KOPT-K1 (cell line): ENCODE data around the gene OR5D16.
"Not testable (repeated sequence)": the region's sequence is repeated elsewhere in the genome, so short reads cannot be mapped to it uniquely, and the experiment has no call there.

Experiments
- H3K27ac ChIP-seq: fragments of 200-600 bp; sonication (generic); 2 replicates; pipeline ENCODE4 v1.5.1; 2016; ENCODE audit warnings: antibody characterized with exemption, mild to moderate bottlenecking, low read depth, low read length; ENCODE audit not compliant: poor library complexity, severe bottlenecking
- H3K36me3 ChIP-seq: fragments of 200-600 bp; sonication (generic); 2 replicates; pipeline ENCODE4 v1.5.1; 2017; ENCODE audit warnings: antibody characterized with exemption, mild to moderate bottlenecking, low read length, moderate library complexity; ENCODE audit not compliant: insufficient read depth
- H3K9me3 ChIP-seq: fragments of 200-600 bp; sonication (generic); 2 replicates; pipeline ENCODE4 v1.5.1; 2017; ENCODE audit warnings: antibody characterized with exemption, low read length, mild to moderate bottlenecking; ENCODE audit not compliant: insufficient read depth, poor library complexity, severe bottlenecking

OR5D16 gene

GRCh38 chr11:55838452-55838851 lies at the start of gene OR5D16:
Gene OR5D16 (plus strand): TSS chr11:55838752. CDS start chr11:55838752, 0 bp downstream.
- Histone ChIP-seq H3K9me3 (no peaks in the 10 kb centered on the region), H3K36me3 (no peaks in the 10 kb centered on the region)

GRCh38 chr11:55791606-55792005 lies 46.9 kb upstream of the OR5D16 start:
- H3K9me3 ChIP-seq, result no peaks in the 10 kb centered on the region
- no peak overlapping the region for H3K27ac ChIP-seq
- H3K36me3 ChIP-seq, result no peaks in the 10 kb centered on the region

More at GRCh38 chr11:55838452-55838851, at the start of gene OR5D16:
- no peak within 1 kb of the TSS for H3K27ac ChIP-seq

GRCh38 chr11:55793321-55793720 lies 45.2 kb upstream of the OR5D16 start:
- H3K36me3 ChIP-seq, result no peaks in the 10 kb centered on the region
- no peaks in the 10 kb centered on the region for H3K9me3 ChIP-seq
- H3K27ac ChIP-seq, result no peak overlapping the region

- H3K9me3 ChIP-seq, result no peaks in the 10 kb centered on the region
- no peaks in the 10 kb centered on the region for H3K36me3 ChIP-seq
- H3K27ac ChIP-seq, result no peak within 1 kb of the TSS
Observed at GRCh38 chr11:55795256-55795655, 43.3 kb upstream of the OR5D16 start, which contains the start of gene OR5D14. Gene OR5D14 (plus strand): TSS chr11:55795556. CDS start chr11:55795556, 0 bp downstream.

- Histone ChIP-seq H3K27ac (no peak overlapping the region), H3K9me3 (peaks cover 10% of the 10 kb centered on the region), H3K36me3 (no peaks in the 10 kb centered on the region)
Observed at GRCh38 chr11:55806248-55806647, 32.3 kb upstream of the OR5D16 start.

GRCh38 chr11:55811067-55811466 lies 27.5 kb upstream of the OR5D16 start, which contains the start of gene OR5L1:
Gene OR5L1 (plus strand): TSS chr11:55811367. CDS start chr11:55811467, 100 bp downstream.
- peaks cover 4% of the 10 kb centered on the region for H3K9me3 ChIP-seq
- no peaks in the 10 kb centered on the region for H3K36me3 ChIP-seq
- H3K27ac ChIP-seq, result no peak within 1 kb of the TSS

- H3K27ac ChIP-seq, result no peak within 1 kb of the TSS
- H3K9me3 ChIP-seq, result no peaks in the 10 kb centered on the region
- H3K36me3 ChIP-seq, result no peaks in the 10 kb centered on the region
Observed at GRCh38 chr11:55819330-55819729, 19.2 kb upstream of the OR5D16 start, which contains the start of gene OR5D18. Gene OR5D18 (plus strand): TSS chr11:55819630. CDS start chr11:55819630, 0 bp downstream.

- no peaks in the 10 kb centered on the region for H3K9me3 ChIP-seq
- H3K36me3 ChIP-seq, result no peaks in the 10 kb centered on the region
- no peak within 1 kb of the TSS for H3K27ac ChIP-seq
Observed at GRCh38 chr11:55826919-55827318, 11.6 kb upstream of the OR5D16 start, which contains the start of gene OR5L2. Gene OR5L2 (plus strand): TSS chr11:55827219. CDS start chr11:55827219, 0 bp downstream.

GRCh38 chr11:55847453-55847852 lies 8.9 kb downstream of the OR5D16 start:
- H3K9me3 ChIP-seq, result no peaks in the 10 kb centered on the region

GRCh38 chr11:55849037-55849436 lies 10.5 kb downstream of the OR5D16 start:
- no peaks in the 10 kb centered on the region for H3K9me3 ChIP-seq
- H3K27ac ChIP-seq, result no peak overlapping the region
- H3K36me3 ChIP-seq, result no peaks in the 10 kb centered on the region

More at GRCh38 chr11:55847453-55847852, 8.9 kb downstream of the OR5D16 start:
- no peaks in the 10 kb centered on the region for H3K36me3 ChIP-seq
- no peak overlapping the region for H3K27ac ChIP-seq

- H3K9me3 ChIP-seq, result no peaks in the 10 kb centered on the region
- no peak overlapping the region for H3K27ac ChIP-seq
- H3K36me3 ChIP-seq, result no peaks in the 10 kb centered on the region
Observed at GRCh38 chr11:55852141-55852540, 13.6 kb downstream of the OR5D16 start.

- no peak overlapping the region for H3K27ac ChIP-seq
- no peaks in the 10 kb centered on the region for H3K9me3 ChIP-seq
- H3K36me3 ChIP-seq, result no peaks in the 10 kb centered on the region
Observed at GRCh38 chr11:55854704-55855103, 16.2 kb downstream of the OR5D16 start.

GRCh38 chr11:55867354-55867753 lies 28.8 kb downstream of the OR5D16 start:
- H3K36me3 ChIP-seq, H3K9me3 ChIP-seq, H3K27ac ChIP-seq: not testable (repeated sequence)

- not testable (repeated sequence) for H3K9me3 ChIP-seq, H3K27ac ChIP-seq, H3K36me3 ChIP-seq
Observed at GRCh38 chr11:55872731-55873130, 34.2 kb downstream of the OR5D16 start.

- not testable (repeated sequence) for H3K9me3 ChIP-seq, H3K27ac ChIP-seq, H3K36me3 ChIP-seq
Observed at GRCh38 chr11:55873146-55873545, 34.6 kb downstream of the OR5D16 start.

GRCh38 chr11:55882997-55883396 lies 44.4 kb downstream of the OR5D16 start, which contains the start of gene TRIM51:
Gene TRIM51 (plus strand): TSS chr11:55883297. CDS start chr11:55885429, 2,132 bp downstream.
- not testable (repeated sequence) for H3K36me3 ChIP-seq, H3K9me3 ChIP-seq, H3K27ac ChIP-seq
